Ovary (tissue), 10 donors: ENCODE data around the gene AGFG2. TPM values are rescaled to one million over a fixed set of nuclear protein-coding genes. Genes with fewer than 3 reads are reported as not detected.

Source experiments
- DNase-seq, 5 donors: peaks; one replicate each; pipeline ENCODE4 v3.0.0-alpha.2; 2019 to 2020
- H3K27ac ChIP-seq, 2 donors: fragments of 200-600 bp; one replicate each; pipeline versions ENCODE4 v1.5.1 to v1.8.0; 2019 to 2022
- H3K27me3 ChIP-seq: fragments of 200-600 bp; one replicate; pipeline ENCODE4 v1.8.0; 2022
- H3K36me3 ChIP-seq: fragments of 200-600 bp; sonication (generic); one replicate; pipeline ENCODE4 v1.5.1; 2019
- H3K4me1 ChIP-seq: one replicate; pipeline ENCODE4 v1.8.1; 2013; ENCODE audit warnings: mild to moderate bottlenecking, moderate library complexity; ENCODE audit not compliant: insufficient read depth
- H3K4me3 ChIP-seq: fragments of 200-600 bp; sonication (generic); one replicate; pipeline ENCODE4 v1.5.1; 2017
- H3K9me3 ChIP-seq, 2 donors: fragments of 200-600 bp in 1 of 2; sonication (generic) in 1 of 2; one replicate each; pipeline versions ENCODE4 v1.5.1 to v1.8.1; 2013 to 2019; ENCODE audit warnings: mild to moderate bottlenecking in 1 of 2, moderate library complexity in 1 of 2
- CTCF ChIP-seq, 3 donors: fragments of 450-650 bp in 2 of 3; fragments of 200-600 bp in 1 of 3; IDR thresholded peaks; one replicate each; pipeline versions ENCODE4 v1.5.1 to v1.8.0; 2016 to 2022; ENCODE audit warnings: antibody characterized with exemption in 3 of 3, mild to moderate bottlenecking in 1 of 3
- EP300 ChIP-seq: sonication (generic); formaldehyde crosslinking; IDR thresholded peaks from one replicate; pipeline ENCODE4 v1.6.1; 2017; ENCODE audit warnings: antibody characterized with exemption
- POLR2A ChIP-seq: fragments of 450-650 bp; IDR thresholded peaks from one replicate; pipeline ENCODE4 v1.6.1; 2017; ENCODE audit warnings: antibody characterized with exemption, mild to moderate bottlenecking, moderate library complexity
- WGBS, 3 donors: extraction: QIAGEN DNeasy Blood & Tissue Kit in 1 of 3; methylation state at CpG; one replicate each; pipeline versions ENCODE4 v1.1.5 to v1.1.7; 2013 to 2017; 5-methylcytosine and 5-hydroxymethylcytosine counted together
- intact Hi-C, 4 donors: fragments of 100-400 bp; cut with DNase I; formaldehyde crosslinking; loops; one replicate each; pipeline versions ENCODE4 v1.11.0 to v1.15.1; 2022 to 2023
- long read RNA-seq, 3 donors: library from polyadenylated mRNA in 2 of 3; unstranded in 2 of 3; transcript quantifications; one replicate each; pipeline ENCODE4 v2.0.0 and lab custom pipeline, GENCODE V29; 2021 to 2026
- polyA plus RNA-seq, 2 donors: library from polyadenylated mRNA; stranded (reverse); fragments of 200-250 nt in 1 of 2; fragments of 350-450 nt in 1 of 2; fragmentation: Illumina TruSeq in 1 of 2; extraction: RNeasy Lipid Tissue Mini Kit (QIAGEN cat#74804) in 1 of 2; gene quantifications; one replicate each; pipeline ENCODE4 v1.2.3, GENCODE V29; 2013 to 2014
- total RNA-seq, 7 donors: library from RNA; depleted of rRNA in 2 of 7; stranded (reverse); fragments of >200 nt in 2 of 7; fragmentation: NEBNext Ultra II Directional in 3 of 7; extraction: Animal tissue kit (Norgen Biotek cat#: 25700) in 3 of 7; gene quantifications; one replicate each; pipeline versions ENCODE4 v1.1.0 to v1.2.4, GENCODE V29; 2016 to 2023
- donor health status: DM: no; HTN: no; CAD: no; lungs with moderate emphysema.
- donor health status: DM: no; HTN: no; CAD: no.
- donor health status: Bipolar disorder and iron deficiency.
- donor health status: DM: yes; HTN: yes; CAD: no.
- donor health status: DM: no; HTN: no; CAD: no.
- donor health status: DM: yes; HTN: yes; CAD: no.

AGFG2 gene
- total RNA-seq (100 to 1,000 TPM in 1 of 7 donors, 10 to 100 TPM in 6; 44.7 to 115 (median 61.5) TPM), polyA plus RNA-seq (10 to 100 TPM; 10.0 to 55.9 TPM)
- long read RNA-seq, donor 1, full-length matches to known transcripts = 12 of 90 reads
- long read RNA-seq, donor 1, partial matches to known transcripts = 55 of 90 reads
- long read RNA-seq, donor 1, other reads (novel, unspliced or antisense) = 23 of 90 reads
- long read RNA-seq, donor 2, full-length matches to known transcripts = 9 of 224 reads
- long read RNA-seq, donor 2, partial matches to known transcripts = 104 of 224 reads
- long read RNA-seq, donor 2, other reads (novel, unspliced or antisense) = 111 of 224 reads
- long read RNA-seq, donor 3, full-length matches to known transcripts = 93 of 180 reads
- long read RNA-seq, donor 3, partial matches to known transcripts = 49 of 180 reads
- long read RNA-seq, donor 3, other reads (novel, unspliced or antisense) = 38 of 180 reads

- H3K36me3 ChIP-seq = no peaks in the 10 kb centered on the region
- peak within 1 kb of the TSS; percentile 88 for H3K4me3 ChIP-seq
- H3K27ac ChIP-seq = peak within 1 kb of the TSS; percentile 42 to 44
- H3K9me3 ChIP-seq = no peaks in the 10 kb centered on the region
- TF ChIP-seq EP300 (peak; percentile 65), POLR2A (peak; percentile 82), CTCF (IDR thresholded peaks at IDR 0.05) (no peak)
- no peaks in the 10 kb centered on the region for H3K27me3 ChIP-seq
- peaks cover 7% of the 10 kb centered on the region for H3K4me1 ChIP-seq
- WGBS, 3 donors = 0 to 1% (median 1%) methylated on average over 51 to 60 of the region's 60 CpGs
- intact Hi-C loops = loop anchor here in 1 of 4 donors (5.0 kb wide), 1 partner anchor 133 kb away; the partner anchor contains the start of gene GNB2
- peak; percentile 100 for DNase-seq
Measured at GRCh38 chr7:100538654-100539435, at the start of gene AGFG2. TSS of gene AGFG2 (plus strand) at chr7:100539203. CDS start at chr7:100539347, 144 bp downstream.

DNA sequence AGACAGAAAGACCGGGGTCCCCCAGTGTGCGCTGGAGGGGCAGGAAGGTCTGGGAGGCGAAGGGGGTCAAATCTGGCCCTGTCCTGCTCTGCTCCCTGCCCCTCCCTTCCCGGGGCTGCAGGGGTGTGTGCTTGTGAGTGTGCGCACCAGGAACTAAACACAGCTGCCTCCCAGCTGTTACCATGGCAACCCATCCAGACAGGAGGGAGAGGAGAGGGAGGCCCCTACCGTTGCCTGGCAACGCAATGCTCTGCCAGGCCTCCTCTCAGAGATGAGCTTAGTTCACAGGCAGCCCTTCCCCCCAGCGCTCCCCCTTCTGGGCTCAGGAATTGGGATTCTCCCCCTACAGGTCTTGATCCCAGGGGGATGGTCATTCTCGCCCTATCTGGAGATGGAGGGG lies 49.2 kb upstream of the AGFG2 start:
- no peaks in the 10 kb centered on the region for H3K36me3 ChIP-seq
- H3K4me3 ChIP-seq = no peak overlapping the region
- H3K27me3 ChIP-seq = no peaks in the 10 kb centered on the region
- H3K4me1 ChIP-seq = peaks cover 5% of the 10 kb centered on the region
- intact Hi-C loops = no loop called here
- H3K9me3 ChIP-seq = no peaks in the 10 kb centered on the region
- TF ChIP-seq CTCF (IDR thresholded peaks at IDR 0.05) (no peak), EP300 (no peak), POLR2A (no peak)
- no peak overlapping the region for H3K27ac ChIP-seq
- peak; percentile 67 to 79 (median 76) for DNase-seq
- 20 to 29% (median 28%) methylated on average over 9 of the region's 9 CpGs for WGBS, 3 donors

DNA sequence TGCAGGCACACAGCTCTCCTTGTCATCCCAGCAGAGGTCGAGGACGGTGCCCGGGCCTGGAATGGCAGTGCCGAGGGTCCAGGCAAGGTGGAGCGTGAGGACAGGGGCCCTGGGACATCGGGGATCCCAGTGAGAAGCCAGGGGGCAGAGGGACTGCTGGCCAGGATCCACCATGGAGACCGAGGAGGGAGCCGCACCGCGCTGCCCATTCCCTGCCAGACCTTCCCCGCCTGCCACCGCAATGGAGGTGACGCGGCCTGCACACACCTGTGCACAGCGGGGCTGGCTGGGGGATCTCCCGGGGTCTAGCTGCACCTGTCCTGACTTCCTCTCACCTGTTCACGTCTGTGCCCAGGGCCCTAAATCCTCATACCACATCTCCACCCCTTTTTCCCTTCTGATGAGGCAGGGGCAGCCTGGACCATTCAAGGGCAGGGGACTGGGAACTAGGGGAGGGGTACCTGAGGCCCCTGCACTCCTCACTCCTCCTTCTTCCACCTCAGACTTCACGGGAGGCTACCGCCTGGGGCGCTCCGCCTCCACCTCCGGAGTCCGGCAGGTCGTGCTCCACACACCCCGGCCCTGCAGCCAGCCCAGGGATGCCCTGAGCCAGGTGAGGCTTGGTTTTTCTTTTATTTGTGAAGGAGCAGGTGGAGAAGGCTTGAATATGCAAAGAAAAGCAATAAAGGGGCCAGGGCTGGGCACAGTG lies 48.4 kb upstream of the AGFG2 start:
- no peaks in the 10 kb centered on the region for H3K27me3 ChIP-seq
- no peaks in the 10 kb centered on the region for H3K36me3 ChIP-seq
- 87 to 91% (median 87%) methylated on average over 25 of the region's 25 CpGs for WGBS, 3 donors
- H3K27ac ChIP-seq = no peak overlapping the region
- intact Hi-C loops = no loop called here
- DNase-seq = peak in 2 of 5 donors; percentile 31
- H3K4me1 ChIP-seq = peaks cover 3% of the 10 kb centered on the region
- no peak for TF ChIP-seq EP300
- TF ChIP-seq CTCF (IDR thresholded peaks at IDR 0.05) = no peak
- TF ChIP-seq POLR2A = no peak
- no peaks in the 10 kb centered on the region for H3K9me3 ChIP-seq
- no peak overlapping the region for H3K4me3 ChIP-seq

DNA sequence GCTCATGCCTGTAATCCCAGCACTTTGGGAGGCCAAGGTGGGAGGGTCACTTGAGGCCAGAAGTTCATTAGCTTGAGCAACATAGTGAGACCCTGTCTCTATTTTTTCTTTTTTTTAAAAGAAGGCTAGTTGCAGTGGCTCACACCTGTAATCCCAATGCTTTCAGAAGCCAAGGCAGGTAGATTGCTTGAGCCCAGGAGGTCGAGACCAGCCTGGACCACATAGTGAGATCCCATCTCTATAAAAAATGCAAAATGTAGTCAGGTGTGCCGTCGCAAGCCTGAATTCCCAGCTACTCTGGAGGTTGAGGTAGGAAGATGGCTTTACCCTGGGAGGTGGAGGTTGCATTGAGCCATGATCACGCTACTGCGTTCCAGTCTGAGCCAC lies 47.8 kb upstream of the AGFG2 start:
- DNase-seq = no peak
- Histone ChIP-seq H3K36me3 (no peaks in the 10 kb centered on the region), H3K9me3 (no peaks in the 10 kb centered on the region), H3K4me1 (peaks cover 3% of the 10 kb centered on the region), H3K27ac (no peak overlapping the region), H3K27me3 (no peaks in the 10 kb centered on the region), H3K4me3 (no peak overlapping the region)
- intact Hi-C loops = no loop called here
- TF ChIP-seq EP300 (no peak), CTCF (IDR thresholded peaks at IDR 0.05) (no peak), POLR2A (no peak)
- WGBS, 3 donors = 92 to 97% (median 93%) methylated on average over 5 of the region's 5 CpGs
